Smooth muscle cell of the coronary artery (primary cell): ENCODE results near the gene MANBA. TPM values are rescaled to one million over a fixed set of nuclear protein-coding genes. Genes with fewer than 3 reads are reported as not detected.

Experiments
- total RNA-seq: library from RNA; depleted of rRNA; stranded (reverse); fragments of >200 nt; gene quantifications from 2 replicates; pipeline ENCODE4 v1.2.3, GENCODE V29; 2014; ENCODE audit warnings: low replicate concordance

Gene MANBA
- 26.2 and 57.2 TPM in 2 replicates for total RNA-seq

DNA sequence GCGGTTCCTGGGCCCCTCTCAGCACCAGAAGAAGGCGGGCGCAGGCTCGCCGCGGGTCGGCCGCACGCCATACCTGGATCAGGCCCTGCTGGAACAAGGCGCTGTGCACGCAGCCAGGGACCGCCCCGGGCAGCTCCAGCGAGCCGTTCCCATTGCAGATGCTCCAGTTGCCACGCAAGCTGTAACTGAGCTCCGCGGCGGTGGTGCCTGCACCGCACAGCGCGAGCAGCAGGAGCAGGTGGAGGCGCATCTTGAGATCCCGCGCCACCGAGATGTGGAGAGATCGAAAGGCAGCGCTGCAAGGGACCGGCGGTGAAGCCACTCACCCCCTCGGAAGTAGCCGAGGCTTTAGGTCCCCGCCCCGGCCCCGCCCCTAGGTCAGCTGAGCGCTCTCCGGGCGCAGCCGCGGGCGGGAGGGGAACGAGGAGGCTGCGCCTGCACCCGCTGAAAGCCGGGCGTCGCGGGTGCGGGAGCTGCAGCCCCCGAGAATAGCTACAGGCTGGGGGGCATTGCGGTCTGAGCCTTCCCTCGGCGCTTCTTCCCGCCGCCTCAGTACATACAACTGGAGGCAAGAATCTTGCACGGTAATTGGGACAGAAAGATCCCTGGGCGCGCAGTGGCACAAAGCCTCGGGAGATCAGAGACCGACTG lies at the start of gene MANBA:
MANBA (minus strand) TSS at position 324 of the 651 bp plus-strand sequence; CDS start at position 250, 74 bp downstream.

Other genes with a start within 250 kb of the MANBA start
- gene UBE2D3, start 66.6 kb upstream of the MANBA start, total RNA-seq = 116 and 221 TPM in 2 replicates
- gene CISD2, start 108.0 kb upstream of the MANBA start, total RNA-seq = 40.4 and 46.8 TPM in 2 replicates